GM19023 (cell line): ENCODE results near the gene CAPN12.

Source experiments
- ATAC-seq: cut with Tn5 transposase; IDR thresholded peaks from one replicate; pipeline ENCODE4 v1.9.1; 2021; ENCODE audit warnings: mild to moderate bottlenecking, moderate library complexity; ENCODE audit not compliant: unreplicated experiment

Gene CAPN12

GRCh38 chr19:38739440-38740256 lies 4.6 kb downstream of the CAPN12 start:
- no peak for ATAC-seq

- no peak for ATAC-seq
These were observed 6.1 kb downstream of the CAPN12 start for GRCh38 chr19:38737921-38738737.

- ATAC-seq = no peak
These were observed 6.9 kb downstream of the CAPN12 start for GRCh38 chr19:38737281-38737865.

- no peak for ATAC-seq
These were observed 7.6 kb downstream of the CAPN12 start for GRCh38 chr19:38736413-38737280.

- ATAC-seq = no peak
These were observed 8.2 kb downstream of the CAPN12 start for GRCh38 chr19:38736036-38736412.

- ATAC-seq = peak; percentile 38
These were observed 9.0 kb downstream of the CAPN12 start for GRCh38 chr19:38735257-38735686.

GRCh38 chr19:38734426-38735256 lies 9.6 kb downstream of the CAPN12 start:
- no peak for ATAC-seq

- ATAC-seq = no peak
These were observed 10.2 kb downstream of the CAPN12 start for GRCh38 chr19:38734176-38734425.

- ATAC-seq = no peak
These were observed 10.6 kb downstream of the CAPN12 start for GRCh38 chr19:38733493-38734175.

GRCh38 chr19:38733241-38733492 lies 11.1 kb downstream of the CAPN12 start:
- no peak for ATAC-seq

- no peak for ATAC-seq
These were observed 12.5 kb downstream of the CAPN12 start for GRCh38 chr19:38731654-38732301.

GRCh38 chr19:38730731-38731589 lies 13.3 kb downstream of the CAPN12 start:
- no peak for ATAC-seq

- ATAC-seq = no peak
These were observed 13.9 kb downstream of the CAPN12 start for GRCh38 chr19:38730470-38730730.

GRCh38 chr19:38729653-38730469 lies 14.4 kb downstream of the CAPN12 start:
- ATAC-seq = no peak

- ATAC-seq = no peak
These were observed 15.3 kb downstream of the CAPN12 start for GRCh38 chr19:38728752-38729541.

- ATAC-seq = no peak
These were observed 16.2 kb downstream of the CAPN12 start for GRCh38 chr19:38727868-38728660.
